Keratinocyte (primary cell): Measurements from ENCODE around the gene MOGAT2.

Experiments used
- EZH2 ChIP-seq: IDR thresholded peaks from one replicate; pipeline ENCODE4 v1.6.1; 2012; ENCODE audit warnings: inconsistent platforms, mild to moderate bottlenecking, low read length, moderate library complexity
- TF ChIP-seq, protein P1 (sequence below), 3 experiments: IDR thresholded peaks in 1 of 3; conservative IDR thresholded peaks in 1 of 3; optimal IDR thresholded peaks in 1 of 3; 2 replicates in 2 of 3; 3 replicates in 1 of 3; pipeline versions ENCODE3 to v1.5.1; 2011; ENCODE audit warnings: low read length in 3 of 3, mild to moderate bottlenecking in 3 of 3, moderate library complexity in 2 of 3, control low read depth in 1 of 3, inconsistent platforms in 1 of 3; ENCODE audit not compliant: insufficient read depth in 2 of 3; ENCODE audit errors: extremely low read depth in 1 of 3

DNA sequence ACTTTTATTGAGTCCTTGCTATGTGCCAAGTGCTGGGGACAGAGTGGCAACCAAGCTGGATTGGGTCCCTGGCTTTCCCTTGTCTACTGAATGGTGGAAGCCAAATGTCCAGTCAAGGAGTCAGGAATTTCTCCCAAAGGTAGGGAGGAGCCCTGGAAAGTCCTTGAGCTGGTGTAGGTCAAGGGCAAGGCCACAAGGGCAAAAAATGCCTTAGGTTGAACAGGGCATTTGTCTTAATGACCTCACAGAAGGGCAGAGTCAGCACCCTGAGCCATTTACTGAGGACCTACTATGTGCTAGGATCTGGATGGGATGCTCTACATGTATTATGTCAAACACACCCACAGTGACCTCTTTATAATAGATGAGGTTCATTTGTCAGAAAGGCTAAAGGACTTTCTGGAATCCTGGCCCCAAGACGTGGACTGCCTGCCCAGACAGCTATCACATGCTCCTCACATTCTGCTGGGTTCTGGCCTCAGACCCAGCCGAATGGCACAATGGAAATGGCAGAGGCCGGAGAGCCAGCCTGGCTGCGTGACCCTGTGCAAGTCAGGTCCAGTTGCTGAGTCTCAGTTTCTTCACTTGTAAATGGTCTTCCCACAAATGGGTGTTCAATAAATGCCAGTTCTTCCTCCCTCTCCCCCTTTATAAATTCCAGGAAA is 17.7 kb downstream of the MOGAT2 start:
- TF ChIP-seq, protein P1, sequence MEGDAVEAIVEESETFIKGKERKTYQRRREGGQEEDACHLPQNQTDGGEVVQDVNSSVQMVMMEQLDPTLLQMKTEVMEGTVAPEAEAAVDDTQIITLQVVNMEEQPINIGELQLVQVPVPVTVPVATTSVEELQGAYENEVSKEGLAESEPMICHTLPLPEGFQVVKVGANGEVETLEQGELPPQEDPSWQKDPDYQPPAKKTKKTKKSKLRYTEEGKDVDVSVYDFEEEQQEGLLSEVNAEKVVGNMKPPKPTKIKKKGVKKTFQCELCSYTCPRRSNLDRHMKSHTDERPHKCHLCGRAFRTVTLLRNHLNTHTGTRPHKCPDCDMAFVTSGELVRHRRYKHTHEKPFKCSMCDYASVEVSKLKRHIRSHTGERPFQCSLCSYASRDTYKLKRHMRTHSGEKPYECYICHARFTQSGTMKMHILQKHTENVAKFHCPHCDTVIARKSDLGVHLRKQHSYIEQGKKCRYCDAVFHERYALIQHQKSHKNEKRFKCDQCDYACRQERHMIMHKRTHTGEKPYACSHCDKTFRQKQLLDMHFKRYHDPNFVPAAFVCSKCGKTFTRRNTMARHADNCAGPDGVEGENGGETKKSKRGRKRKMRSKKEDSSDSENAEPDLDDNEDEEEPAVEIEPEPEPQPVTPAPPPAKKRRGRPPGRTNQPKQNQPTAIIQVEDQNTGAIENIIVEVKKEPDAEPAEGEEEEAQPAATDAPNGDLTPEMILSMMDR (optimal IDR thresholded peaks at IDR 0.05 in 1 of 3, IDR thresholded peaks at IDR 0.05 in 1 of 3, conservative IDR thresholded peaks at IDR 0.05 in 1 of 3; ENCODE audit: extremely low read depth in 1 of 3, insufficient read depth in 2 of 3, low read length in 3 of 3), result no peak
- TF ChIP-seq EZH2, result no peak
